ENCODE data around the gene SIX1. TPM values are rescaled to one million over a fixed set of nuclear protein-coding genes. Genes with fewer than 3 reads are reported as not detected.

Gene SIX1
- total and polyA plus RNA-seq, 2 donors from 2014 or later = 0.13 to 0.16 TPM

DNA sequence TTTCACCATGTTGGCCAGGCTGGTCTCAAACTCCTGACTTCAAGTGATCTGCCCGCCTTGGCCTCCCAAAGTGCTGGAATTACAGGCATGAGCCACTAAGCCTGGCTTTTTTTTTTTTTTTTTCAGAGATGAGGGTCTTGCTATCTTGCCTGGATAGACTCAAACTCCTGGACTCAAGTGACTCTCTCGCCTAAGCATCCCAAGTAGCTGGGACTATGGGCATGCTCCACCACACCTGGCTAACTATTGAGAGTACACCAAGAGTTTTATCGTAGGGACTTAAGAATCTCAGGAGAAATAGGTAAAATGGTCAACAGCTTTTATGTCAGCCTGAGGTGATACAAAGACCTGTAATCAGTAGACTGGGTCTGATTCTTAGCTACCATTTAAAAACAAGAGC lies 31.2 kb upstream of the SIX1 start:
- H3K27me3 ChIP-seq (ENCODE audit: control insufficient read depth, insufficient read depth, low read length) = no peaks in the 10 kb centered on the region
- no peak for DNase-seq
- intact Hi-C loops (cut with DNase I) = no loop called here
- no peak overlapping the region for H3K9ac ChIP-seq (ENCODE audit: low read length in 3 of 3)
- H3K36me3 ChIP-seq (ENCODE audit: control insufficient read depth in 2 of 3, insufficient read depth in 3 of 3, low read length in 3 of 3) = no peaks in the 10 kb centered on the region
- no peaks in the 10 kb centered on the region for H3K9me3 ChIP-seq (ENCODE audit: control insufficient read depth in 2 of 3, insufficient read depth in 1 of 3, low read length in 3 of 3)
- no peak overlapping the region for H3K27ac ChIP-seq (ENCODE audit: low read depth in 2 of 2, low read length in 2 of 2)
- TF ChIP-seq, protein P1, sequence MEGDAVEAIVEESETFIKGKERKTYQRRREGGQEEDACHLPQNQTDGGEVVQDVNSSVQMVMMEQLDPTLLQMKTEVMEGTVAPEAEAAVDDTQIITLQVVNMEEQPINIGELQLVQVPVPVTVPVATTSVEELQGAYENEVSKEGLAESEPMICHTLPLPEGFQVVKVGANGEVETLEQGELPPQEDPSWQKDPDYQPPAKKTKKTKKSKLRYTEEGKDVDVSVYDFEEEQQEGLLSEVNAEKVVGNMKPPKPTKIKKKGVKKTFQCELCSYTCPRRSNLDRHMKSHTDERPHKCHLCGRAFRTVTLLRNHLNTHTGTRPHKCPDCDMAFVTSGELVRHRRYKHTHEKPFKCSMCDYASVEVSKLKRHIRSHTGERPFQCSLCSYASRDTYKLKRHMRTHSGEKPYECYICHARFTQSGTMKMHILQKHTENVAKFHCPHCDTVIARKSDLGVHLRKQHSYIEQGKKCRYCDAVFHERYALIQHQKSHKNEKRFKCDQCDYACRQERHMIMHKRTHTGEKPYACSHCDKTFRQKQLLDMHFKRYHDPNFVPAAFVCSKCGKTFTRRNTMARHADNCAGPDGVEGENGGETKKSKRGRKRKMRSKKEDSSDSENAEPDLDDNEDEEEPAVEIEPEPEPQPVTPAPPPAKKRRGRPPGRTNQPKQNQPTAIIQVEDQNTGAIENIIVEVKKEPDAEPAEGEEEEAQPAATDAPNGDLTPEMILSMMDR (IDR thresholded peaks at IDR 0.05; ENCODE audit: borderline replicate concordance, extremely low read depth, insufficient read depth) = no peak
- no peaks in the 10 kb centered on the region for H3K4me1 ChIP-seq (ENCODE audit: control insufficient read depth in 2 of 3, insufficient read depth in 2 of 3, low read depth in 1 of 3, low read length in 3 of 3)
- FAIRE-seq = no peak
- H3K4me3 ChIP-seq (ENCODE audit: low read length in 3 of 3) = no peak overlapping the region

DNA sequence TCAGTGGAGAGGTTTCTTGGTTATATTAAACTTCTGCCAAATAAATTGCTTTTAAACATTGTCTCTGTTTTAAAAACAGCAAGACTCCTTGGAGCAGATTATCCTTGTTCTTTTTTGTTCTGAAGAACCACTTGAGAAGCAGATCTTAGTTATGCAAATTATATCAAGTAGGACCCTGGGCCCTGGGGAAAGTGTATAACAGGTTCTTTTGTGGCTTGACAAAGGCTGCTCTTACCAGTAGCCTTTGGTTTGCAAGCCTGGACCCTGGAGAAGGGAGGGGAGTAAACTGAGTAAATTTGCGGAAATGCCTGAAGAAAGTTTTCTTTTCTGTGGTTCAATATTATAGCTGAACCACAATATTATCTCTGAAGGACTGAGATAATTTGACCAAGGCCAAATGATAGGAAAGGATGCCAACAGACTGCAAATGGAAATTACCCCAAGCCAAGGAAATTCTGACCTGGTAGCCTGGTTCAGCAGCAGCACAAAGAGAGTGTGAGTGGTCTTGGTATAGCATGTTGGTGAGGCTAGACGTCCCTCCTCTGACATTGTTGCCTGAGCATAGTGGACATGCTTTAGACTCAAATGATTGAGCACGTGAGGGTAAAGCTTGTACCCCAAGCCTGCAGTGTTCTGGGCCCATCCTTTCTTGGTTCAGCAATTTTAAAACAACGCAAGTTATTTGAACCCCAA lies 30.4 kb upstream of the SIX1 start:
- no peak overlapping the region for H3K4me3 ChIP-seq (ENCODE audit: low read length in 3 of 3)
- H3K9ac ChIP-seq (ENCODE audit: low read length in 3 of 3) = no peak overlapping the region
- intact Hi-C loops (cut with DNase I) = no loop called here
- H3K27ac ChIP-seq (ENCODE audit: low read depth in 2 of 2, low read length in 2 of 2) = no peak overlapping the region
- FAIRE-seq = no peak
- no peaks in the 10 kb centered on the region for H3K36me3 ChIP-seq (ENCODE audit: control insufficient read depth in 2 of 3, insufficient read depth in 3 of 3, low read length in 3 of 3)
- TF ChIP-seq, protein P1 (IDR thresholded peaks at IDR 0.05; ENCODE audit: borderline replicate concordance, extremely low read depth, insufficient read depth) = no peak
- no peak for DNase-seq
- H3K27me3 ChIP-seq (ENCODE audit: control insufficient read depth, insufficient read depth, low read length) = no peaks in the 10 kb centered on the region
- no peaks in the 10 kb centered on the region for H3K9me3 ChIP-seq (ENCODE audit: control insufficient read depth in 2 of 3, insufficient read depth in 1 of 3, low read length in 3 of 3)
- H3K4me1 ChIP-seq (ENCODE audit: control insufficient read depth in 2 of 3, insufficient read depth in 2 of 3, low read depth in 1 of 3, low read length in 3 of 3) = no peaks in the 10 kb centered on the region

DNA sequence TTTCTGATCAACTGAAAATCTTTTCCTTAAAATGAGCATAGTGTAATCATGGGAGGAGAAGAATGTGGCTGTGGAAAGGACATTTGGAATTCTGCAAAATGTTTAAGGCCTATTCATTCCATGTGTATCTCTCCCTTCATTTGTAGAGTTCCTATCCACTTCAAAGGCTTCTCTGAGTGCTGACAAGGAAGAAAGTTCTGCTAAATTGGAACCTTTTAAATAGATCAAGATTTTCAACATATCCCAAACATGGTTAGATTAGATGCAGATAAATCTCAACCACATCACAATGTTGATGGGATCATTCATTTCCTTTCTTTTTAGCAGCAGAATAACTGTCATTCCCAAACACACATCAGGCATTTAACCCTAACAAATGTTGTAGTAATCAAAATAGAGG lies 28.4 kb upstream of the SIX1 start:
- TF ChIP-seq, protein P1 (IDR thresholded peaks at IDR 0.05; ENCODE audit: borderline replicate concordance, extremely low read depth, insufficient read depth) = no peak
- Histone ChIP-seq H3K4me3 (ENCODE audit: low read length in 3 of 3) (no peak overlapping the region), H3K27ac (ENCODE audit: low read depth in 2 of 2, low read length in 2 of 2) (no peak overlapping the region), H3K27me3 (ENCODE audit: control insufficient read depth, insufficient read depth, low read length) (no peaks in the 10 kb centered on the region), H3K9me3 (ENCODE audit: control insufficient read depth in 2 of 3, insufficient read depth in 1 of 3, low read length in 3 of 3) (no peaks in the 10 kb centered on the region), H3K36me3 (ENCODE audit: control insufficient read depth in 2 of 3, insufficient read depth in 3 of 3, low read length in 3 of 3) (no peaks in the 10 kb centered on the region), H3K9ac (ENCODE audit: low read length in 3 of 3) (no peak overlapping the region), H3K4me1 (ENCODE audit: control insufficient read depth in 2 of 3, insufficient read depth in 2 of 3, low read depth in 1 of 3, low read length in 3 of 3) (no peaks in the 10 kb centered on the region)
- DNase-seq (no peak), FAIRE-seq (no peak)
- intact Hi-C loops (cut with DNase I) = no loop called here

DNA sequence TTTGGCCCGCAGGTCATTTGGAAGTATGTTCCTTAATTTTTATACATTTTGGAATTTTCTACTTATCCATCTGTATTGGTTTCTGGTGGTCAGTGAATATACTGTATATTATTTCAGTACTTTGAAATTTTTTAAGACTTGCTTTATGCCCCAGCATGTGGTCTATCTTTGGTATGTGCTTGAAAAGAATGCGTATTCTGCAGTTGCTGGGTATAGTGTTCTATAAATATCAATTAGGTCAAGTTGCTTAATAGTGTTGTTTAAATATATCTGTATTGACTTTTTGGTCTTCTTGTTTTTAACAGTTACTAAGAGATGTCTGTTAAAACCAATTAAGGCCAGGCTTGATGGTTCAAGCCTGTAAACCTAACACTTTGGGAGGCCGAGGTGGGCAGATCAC lies 21.7 kb upstream of the SIX1 start:
- intact Hi-C loops (cut with DNase I) = no loop called here
- Histone ChIP-seq H3K36me3 (ENCODE audit: control insufficient read depth in 2 of 3, insufficient read depth in 3 of 3, low read length in 3 of 3) (no peaks in the 10 kb centered on the region), H3K27ac (ENCODE audit: low read depth in 2 of 2, low read length in 2 of 2) (no peak overlapping the region), H3K4me3 (ENCODE audit: low read length in 3 of 3) (no peak overlapping the region), H3K9ac (ENCODE audit: low read length in 3 of 3) (no peak overlapping the region), H3K9me3 (ENCODE audit: control insufficient read depth in 2 of 3, insufficient read depth in 1 of 3, low read length in 3 of 3) (no peaks in the 10 kb centered on the region), H3K27me3 (ENCODE audit: control insufficient read depth, insufficient read depth, low read length) (no peaks in the 10 kb centered on the region), H3K4me1 (ENCODE audit: control insufficient read depth in 2 of 3, insufficient read depth in 2 of 3, low read depth in 1 of 3, low read length in 3 of 3) (no peaks in the 10 kb centered on the region)
- DNase-seq (no peak), FAIRE-seq (no peak)
- TF ChIP-seq, protein P1 (IDR thresholded peaks at IDR 0.05; ENCODE audit: borderline replicate concordance, extremely low read depth, insufficient read depth) = no peak

All from kidney (tissue), 14 donors.